SHP77 (cell line): ENCODE results near the gene C1orf105.

Experiments used
- DNase-seq, 2 experiments: peaks; one replicate each; lab custom pipeline; 2025; lab: John Stamatoyannopoulos, UW

The C1orf105 gene

GRCh38 chr1:172457479-172458130 lies 37.1 kb downstream of the C1orf105 start:
- DNase-seq: no peak

- no peak for DNase-seq
These were observed 39.7 kb downstream of the C1orf105 start for GRCh38 chr1:172460177-172460576.

GRCh38 chr1:172460887-172461315 lies 40.4 kb downstream of the C1orf105 start:
- no peak for DNase-seq

GRCh38 chr1:172465617-172466016 lies 45.1 kb downstream of the C1orf105 start:
- DNase-seq: no peak

GRCh38 chr1:172466795-172467407 lies 46.4 kb downstream of the C1orf105 start:
- DNase-seq: no peak

GRCh38 chr1:172467446-172467845 lies 47.0 kb downstream of the C1orf105 start:
- DNase-seq: no peak

GRCh38 chr1:172468296-172468695 lies 47.8 kb downstream of the C1orf105 start:
- DNase-seq: no peak

GRCh38 chr1:172469717-172470116 lies 49.2 kb downstream of the C1orf105 start:
- no peak for DNase-seq

GRCh38 chr1:172470149-172470548 lies 49.7 kb downstream of the C1orf105 start:
- no peak for DNase-seq

GRCh38 chr1:172471666-172472065 lies 51.2 kb downstream of the C1orf105 start:
- no peak for DNase-seq

GRCh38 chr1:172472495-172472894 lies 52.0 kb downstream of the C1orf105 start:
- DNase-seq: no peak

- no peak for DNase-seq
These were observed 52.8 kb downstream of the C1orf105 start for GRCh38 chr1:172473302-172473701.

GRCh38 chr1:172473842-172474241 lies 53.4 kb downstream of the C1orf105 start:
- DNase-seq: no peak

GRCh38 chr1:172476218-172476811 lies 55.8 kb downstream of the C1orf105 start:
- DNase-seq: no peak

- no peak for DNase-seq
These were observed 56.7 kb downstream of the C1orf105 start for GRCh38 chr1:172477216-172477615.

GRCh38 chr1:172477741-172478140 lies 57.3 kb downstream of the C1orf105 start:
- DNase-seq: no peak

GRCh38 chr1:172478485-172478884 lies 58.0 kb downstream of the C1orf105 start:
- no peak for DNase-seq

- no peak for DNase-seq
These were observed 59.9 kb downstream of the C1orf105 start for GRCh38 chr1:172480431-172480830.

GRCh38 chr1:172482044-172482443 lies 61.6 kb downstream of the C1orf105 start:
- no peak for DNase-seq

- DNase-seq: no peak
These were observed 63.0 kb downstream of the C1orf105 start for GRCh38 chr1:172483448-172483847.

- no peak for DNase-seq
These were observed 63.8 kb downstream of the C1orf105 start for GRCh38 chr1:172484252-172484651.

GRCh38 chr1:172485626-172486025 lies 65.1 kb downstream of the C1orf105 start:
- DNase-seq: no peak

GRCh38 chr1:172486805-172487454 lies 66.4 kb downstream of the C1orf105 start:
- DNase-seq: no peak
